ENCODE results near the gene MAL.
"Not testable (repeated sequence)": the region's sequence is repeated elsewhere in the genome, so short reads cannot be mapped to it uniquely, and the experiment has no call there.

MAL gene

DNA sequence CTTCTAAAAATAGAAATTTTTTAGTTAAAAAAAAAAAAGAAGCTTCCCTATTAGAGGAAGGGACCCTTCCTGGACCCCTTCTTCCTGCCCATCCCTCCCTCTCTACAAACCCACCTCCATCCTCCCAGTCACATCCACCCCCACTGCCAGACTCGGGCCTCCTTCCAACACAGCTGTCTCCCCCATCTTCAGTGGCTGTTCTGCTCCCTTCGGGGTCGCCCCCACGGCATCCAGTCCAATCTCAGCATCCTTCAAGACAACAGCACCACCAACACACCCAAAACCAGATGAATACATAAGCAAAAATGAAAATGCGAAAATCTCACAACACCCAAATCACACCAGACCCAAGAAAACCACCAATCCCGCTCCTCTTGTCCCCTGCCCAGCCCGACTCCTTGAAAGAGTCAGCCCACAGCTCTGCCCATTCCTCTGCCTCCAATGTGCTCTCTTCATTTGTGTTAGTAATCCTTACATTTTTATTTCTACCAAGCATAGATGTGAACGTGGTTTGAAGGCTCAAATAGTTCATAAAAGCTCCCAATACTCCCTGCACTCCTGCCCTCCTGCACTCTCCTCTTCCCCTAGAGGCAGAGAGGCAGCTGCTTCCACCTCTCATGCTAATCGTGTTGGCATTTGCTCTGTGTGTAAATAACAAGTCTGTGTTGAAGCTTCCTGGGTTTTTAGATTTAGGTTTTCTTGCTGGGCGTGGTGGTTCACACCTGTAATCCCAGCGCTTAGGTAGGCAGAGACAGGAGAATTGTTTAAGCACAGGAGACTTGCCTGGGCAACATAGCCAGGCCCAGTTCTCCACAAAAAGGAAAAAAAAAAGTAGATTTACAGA is 37.0 kb downstream of the MAL start:
- no peak for DNase-seq

DNA sequence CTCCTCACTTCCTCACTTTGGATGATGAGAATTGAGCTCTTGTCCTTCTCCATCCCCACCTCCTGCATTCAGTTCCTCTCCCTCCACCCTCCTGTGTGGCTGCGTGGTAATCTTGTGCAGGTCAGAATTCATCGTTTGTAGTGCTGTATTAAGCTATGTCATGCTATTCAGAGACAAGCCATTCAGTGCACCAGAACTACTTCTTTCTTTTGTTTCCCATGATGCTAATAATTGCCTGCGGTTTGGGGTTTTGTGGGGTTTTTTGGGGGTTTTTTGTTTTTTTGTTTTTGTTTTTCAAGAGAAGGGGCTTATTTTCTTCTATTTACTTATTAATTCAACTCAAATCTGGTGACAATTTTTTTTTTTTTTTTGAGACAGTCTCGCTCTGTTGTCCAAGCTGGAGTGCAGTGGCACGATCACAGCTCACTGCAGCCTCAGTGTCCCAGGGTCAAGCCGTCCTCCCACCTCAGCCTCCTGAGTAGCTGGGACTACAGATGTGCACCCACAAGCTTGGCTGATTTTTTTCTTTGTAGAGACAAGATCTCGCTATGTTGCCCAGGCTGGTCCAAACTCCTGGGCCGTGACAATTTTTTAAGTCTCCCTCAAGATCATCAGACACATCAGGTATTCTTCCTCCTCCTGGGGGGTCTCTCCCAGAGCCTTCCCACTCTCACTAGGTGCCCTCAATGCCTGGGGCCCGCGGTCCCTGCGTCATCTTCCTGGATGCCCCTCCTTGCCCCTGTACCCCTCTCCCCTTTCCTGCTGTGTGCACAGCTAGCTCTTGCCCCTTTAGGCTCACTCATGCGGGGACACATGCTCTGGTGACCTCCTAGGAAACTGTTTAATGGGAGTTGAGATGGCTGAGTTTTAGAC is 37.8 kb downstream of the MAL start:
- DNase-seq = no peak

DNA sequence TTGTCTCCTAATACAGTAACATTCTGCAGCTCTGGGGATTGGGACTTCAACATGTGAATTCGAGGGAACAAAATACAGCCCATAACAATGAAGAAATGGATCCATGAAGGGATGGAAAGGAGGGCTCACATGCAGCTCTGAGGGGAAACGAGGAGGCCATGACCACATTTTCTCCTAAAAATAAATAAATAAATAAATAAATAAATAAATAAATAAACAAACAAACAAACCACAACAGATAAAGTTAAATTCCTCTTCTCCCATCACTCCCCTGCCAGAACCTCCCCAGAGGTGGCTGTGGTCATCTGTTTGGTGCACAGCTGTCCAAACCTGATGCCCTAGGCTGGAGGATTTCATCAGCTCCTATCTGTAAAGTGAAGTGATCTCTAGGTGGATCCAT is 42.7 kb downstream of the MAL start:
- DNase-seq = no peak

DNA sequence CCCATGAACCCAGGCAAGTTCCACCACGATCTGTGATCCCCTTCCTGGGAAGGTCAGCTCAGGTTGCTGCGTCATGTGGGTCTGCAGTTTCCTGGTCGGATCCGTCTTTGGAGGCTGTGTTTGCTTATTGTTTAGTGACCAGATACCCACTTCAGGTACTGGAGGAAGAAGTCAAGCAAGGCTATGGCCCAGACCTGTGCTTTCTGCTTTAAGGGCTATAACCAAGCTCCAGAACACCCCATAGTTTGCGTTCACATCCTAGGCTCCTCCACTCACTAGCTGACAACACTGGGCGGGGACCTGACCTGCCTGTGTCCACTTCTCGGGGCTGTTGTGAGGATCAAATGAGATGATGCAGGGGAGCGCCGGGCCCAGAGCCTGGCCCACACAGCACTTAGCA is 44.0 kb downstream of the MAL start:
- no peak for DNase-seq

DNA sequence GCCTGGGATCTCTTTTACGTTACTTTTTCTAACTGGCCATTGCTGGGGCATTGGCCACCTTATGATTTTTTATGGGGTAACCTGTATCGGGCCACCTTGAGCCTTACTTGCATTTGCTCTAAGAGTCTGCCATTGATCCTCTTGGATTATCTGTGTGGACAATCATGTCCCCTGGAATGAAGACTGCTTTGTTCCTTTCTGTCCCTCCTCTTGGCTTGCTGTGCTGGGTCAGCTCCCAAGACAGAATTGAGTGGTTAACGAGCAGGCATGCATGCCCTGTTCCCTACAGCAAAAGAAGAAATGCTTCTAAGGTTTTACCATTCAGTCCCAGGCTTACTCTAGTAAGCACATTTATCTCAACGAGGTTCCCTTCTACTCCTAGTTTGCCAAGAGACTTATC is 46.3 kb downstream of the MAL start:
- DNase-seq = no peak

DNA sequence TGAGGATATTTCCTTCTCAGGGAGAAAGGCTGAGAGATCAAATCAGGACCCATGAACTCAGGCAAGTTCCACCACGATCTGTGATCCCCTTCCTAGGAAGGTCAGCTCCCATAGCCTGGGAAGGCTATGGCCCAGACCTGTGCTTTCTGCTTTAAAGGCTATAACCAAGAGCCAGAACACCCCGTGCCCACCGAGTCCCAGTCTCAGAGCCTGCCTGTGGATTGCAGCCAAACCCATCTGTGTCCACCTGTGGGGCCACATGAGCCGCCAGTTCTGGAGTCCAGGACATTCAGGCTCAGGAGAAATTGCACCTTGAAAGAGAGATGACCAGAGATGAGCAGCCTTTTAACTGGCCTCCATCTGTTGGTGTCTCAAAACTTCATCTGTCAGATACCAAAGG is 46.9 kb downstream of the MAL start:
- DNase-seq = no peak

DNA sequence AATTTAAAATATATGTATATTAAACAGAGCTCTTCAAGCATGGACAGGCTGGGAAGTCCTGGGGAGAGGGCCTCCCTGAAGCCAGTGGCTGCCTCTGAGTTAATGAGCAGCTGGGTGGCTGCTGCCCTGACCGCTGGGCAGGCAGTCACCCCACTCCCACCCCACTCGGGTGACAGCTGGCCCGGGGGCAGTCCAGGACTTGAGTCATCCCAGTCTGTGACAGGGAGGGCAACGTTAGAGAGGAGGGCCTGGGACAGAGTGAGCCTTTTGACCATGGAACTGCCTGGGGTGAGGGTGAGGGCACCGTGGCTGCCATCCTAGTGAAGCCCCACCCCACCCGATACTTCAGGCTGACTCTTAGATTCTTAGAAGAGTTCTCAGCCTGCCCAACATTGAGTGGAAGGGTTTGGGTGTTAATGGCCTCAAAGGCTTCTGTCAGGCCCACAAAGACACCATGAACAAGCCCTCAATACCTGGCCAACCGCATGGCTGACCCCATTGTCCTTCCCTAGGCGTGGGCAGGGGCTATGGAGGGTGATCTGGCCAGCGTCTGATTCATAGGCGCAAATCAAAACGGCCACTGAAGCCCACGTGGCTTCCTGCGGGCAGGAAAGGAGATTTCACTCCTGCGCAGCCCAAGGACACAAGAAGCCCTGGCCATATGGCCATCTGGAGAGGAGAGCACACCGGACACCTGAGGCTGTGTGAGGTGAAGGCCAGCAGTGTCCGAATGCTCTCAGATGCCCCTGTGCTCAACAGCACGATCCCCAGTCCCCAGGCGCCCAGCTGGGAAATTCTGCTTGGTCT is 48.6 kb downstream of the MAL start:
- DNase-seq = no peak

DNA sequence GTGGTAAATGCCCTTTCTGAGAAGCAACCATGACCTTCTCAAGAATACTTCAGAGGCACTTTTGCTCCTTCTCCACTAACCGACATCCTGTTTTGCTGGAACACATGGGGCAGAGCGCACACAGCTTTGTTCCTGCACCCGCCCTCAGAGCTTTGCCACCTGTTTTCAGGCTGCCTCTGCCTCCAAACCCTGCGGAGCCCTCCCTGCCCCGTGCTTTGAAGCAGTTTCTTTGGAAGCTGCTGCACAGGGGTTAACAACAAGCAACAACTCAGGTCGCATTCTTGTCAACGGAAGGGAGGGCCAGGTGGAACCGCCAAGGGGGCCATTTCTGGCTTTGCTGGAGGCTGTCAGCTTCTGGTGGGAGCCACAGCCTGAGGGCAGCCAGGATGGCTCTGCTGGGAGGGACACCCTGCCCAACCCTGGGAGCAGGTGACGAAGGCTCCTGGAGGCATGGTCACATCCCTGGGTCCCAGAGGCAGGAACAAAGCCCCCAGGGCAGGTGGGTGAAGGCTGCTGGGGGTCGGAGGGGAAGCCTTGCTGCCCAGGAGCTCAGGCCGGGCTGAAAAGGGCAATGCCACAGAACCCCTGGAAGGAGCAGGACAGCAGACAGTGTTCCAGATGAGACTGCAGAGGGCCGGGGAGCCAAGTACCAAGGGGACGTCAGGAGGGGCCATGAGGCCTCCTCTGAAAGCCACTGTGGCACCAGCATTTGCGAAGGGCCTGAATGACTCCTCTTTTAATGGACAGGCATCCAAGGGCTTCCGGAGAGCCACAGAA is 49.3 kb downstream of the MAL start:
- DNase-seq = no peak

DNA sequence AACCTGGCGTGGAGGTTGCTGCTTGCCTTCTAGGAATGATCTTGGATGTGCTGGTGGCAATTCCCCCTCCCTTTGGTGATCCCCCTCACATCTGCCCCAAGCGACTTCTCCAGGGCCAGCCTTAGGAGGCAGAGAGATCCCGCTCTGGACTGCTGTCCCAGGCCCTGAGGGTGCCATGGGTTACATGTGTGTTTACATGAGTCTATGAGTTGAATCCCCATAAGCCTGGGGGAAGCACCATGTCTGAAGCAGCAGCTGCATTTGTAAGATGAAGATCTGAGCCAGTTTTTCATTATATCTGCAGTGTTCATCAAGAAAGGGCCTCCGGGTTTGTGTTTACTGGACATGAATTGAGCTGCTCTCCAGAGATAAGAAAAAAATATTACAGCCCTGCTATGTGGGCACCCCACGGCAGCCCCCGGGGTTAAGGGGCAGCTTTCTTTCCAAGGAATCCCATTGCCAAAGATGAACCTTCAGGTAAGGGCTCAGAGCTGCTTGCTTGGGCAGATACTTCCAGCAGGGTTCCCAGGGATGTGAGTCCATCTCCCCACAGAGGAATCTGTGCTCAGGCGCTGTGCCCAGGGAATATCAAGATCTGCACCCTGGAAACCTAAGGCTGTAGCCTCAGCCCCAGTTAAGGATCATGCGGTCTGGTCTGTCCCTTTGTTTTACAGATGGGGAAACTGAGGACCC is 50.1 kb downstream of the MAL start:
- DNase-seq = no peak

DNA sequence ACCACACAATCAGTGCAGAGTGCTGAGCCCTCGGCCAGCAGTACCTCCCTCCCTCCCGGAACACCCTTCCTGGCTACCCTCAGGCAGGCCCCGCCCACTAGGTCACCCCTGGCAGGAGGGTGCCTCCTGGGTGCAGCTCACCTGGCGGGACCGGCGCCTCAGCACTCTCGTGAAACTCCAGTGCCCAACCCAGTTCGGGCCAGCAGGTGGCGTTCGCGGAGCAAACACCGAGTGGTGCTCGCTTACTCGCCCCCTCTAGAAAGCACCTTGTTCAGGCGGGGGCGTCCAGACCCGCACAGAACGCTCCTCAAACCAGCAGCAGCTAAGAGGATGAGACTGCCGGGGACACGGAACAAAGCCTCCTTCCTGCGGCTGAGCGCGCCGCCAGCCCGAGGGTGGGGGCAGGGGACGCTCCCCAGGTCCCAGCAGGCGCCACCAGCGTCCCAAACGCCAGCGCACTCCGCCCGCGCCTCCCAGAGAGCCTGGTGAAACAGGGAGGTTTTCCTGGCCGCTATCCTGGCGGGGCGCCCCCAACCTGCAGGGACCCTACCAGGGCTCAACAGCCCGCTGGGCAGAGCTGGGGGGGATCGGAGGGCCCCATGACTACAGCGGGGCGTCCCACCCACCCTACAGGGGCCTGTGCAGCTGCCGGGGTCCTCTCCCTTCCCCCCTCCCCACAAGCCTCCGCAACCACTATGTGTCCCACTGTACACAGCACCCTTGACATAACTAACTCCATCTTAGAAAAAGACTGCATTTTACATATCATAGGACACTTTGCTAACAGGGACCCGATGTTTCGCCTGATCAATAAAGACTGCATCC is 51.4 kb downstream of the MAL start:
- peak; percentile 84 for DNase-seq

DNA sequence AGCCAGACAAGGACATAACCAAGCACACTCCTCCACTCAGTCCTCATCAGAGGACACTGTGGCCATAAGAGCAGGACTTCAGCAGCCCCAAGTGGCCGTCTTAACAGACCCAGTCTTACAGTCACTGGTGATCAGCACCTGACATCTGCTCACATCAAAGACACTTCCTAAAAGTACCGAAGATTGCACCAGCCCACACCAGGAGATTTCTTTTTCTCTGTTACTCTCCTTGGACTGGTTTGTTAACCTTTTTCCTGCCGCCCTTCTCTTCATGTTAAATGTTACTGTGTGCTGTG is 52.0 kb downstream of the MAL start:
- no peak for DNase-seq

DNA sequence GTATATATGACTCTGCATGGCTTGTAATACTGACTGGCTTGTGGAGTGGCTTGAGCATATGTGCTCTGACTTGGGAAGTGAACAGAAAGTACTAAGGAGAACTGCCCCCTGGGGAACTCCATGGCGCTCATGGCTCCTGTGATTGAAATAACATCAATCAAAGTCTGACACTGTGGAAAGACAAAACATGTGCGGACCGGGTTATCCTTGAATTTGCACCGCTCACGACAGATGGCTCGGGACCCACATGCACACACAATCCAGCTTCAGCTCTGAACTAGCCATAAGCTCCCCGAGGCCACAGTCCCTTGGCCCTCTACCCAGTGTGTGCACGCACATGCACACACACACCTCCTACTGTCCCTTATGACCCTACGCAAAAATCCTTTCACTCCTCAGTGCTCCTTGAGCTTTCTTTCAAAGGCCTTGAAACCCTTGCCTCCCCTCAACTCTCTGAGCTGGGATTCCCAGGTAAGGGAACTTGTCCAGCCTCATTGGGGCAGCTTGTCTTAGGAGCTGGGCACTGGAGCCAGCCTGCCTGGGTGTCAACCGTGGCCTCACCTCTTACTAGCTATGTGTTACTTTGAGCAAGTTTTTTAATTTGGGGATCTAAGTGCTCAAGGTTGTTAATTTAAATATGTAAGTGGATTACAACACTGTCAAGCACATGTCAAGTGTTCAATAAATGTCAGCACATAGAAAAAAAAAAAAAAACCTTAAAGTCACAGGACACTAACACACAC is 52.5 kb downstream of the MAL start:
- no peak for DNase-seq

DNA sequence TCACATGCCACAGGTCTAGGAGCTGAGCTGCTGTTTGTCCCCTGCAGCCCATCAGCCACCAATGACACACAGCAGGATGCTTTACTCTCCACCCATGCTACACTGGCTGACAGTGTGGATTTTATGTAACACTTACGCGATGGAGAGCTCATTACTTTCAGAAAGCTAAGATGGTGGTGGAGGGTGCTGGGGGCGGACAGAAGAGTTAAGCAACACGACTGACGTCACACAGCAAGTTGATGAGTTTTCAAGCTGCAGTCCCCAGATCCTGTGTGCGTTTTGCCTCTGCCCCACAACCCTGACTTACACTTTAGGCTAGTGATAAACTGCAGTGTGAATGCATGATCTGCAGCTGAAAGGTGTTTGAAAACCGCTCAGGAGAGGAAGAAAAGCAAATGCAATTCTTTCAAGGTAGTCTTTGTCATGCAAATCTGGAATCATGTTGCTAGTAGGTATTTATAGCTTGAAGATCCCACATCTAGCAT is 53.7 kb downstream of the MAL start:
- no peak for DNase-seq

DNA sequence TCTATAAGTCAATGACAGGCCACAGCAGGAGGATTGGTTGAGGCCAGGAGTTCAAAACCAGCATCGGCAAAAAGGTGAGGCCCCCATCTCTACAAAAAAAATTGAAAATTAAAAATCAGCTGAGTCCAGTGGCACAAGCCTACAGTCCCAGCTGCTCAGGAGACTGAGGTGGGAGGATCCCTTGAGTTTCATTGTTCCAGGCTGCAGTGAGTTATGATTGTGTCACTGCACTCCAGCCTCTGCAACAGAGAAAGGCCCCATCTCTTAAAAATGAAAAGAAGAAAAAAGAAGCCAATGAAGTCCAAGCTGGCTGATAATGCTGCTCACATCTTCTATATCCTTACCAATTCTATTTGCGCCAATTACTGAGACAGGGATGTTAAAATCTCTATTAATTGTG is 57.0 kb downstream of the MAL start:
- DNase-seq = no peak

DNA sequence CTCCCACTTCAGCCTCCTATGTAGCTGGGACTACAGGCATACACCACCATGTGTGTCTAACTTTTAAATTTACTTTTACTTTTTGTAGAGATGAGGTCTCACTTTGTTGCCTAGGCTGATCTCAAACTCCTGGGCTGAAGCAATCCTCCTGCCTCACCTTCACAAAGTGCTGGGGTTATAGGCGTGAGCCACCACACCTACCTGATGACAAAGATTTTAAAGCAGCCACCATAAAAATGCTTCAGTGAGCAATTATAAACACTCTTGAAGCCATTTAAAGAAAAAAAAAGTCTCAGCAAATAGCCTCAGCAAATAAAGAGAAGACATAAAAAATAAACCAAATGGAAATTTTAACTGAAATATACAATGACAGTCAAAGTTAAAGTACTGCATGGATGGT is 60.5 kb downstream of the MAL start:
- DNase-seq = no peak

DNA sequence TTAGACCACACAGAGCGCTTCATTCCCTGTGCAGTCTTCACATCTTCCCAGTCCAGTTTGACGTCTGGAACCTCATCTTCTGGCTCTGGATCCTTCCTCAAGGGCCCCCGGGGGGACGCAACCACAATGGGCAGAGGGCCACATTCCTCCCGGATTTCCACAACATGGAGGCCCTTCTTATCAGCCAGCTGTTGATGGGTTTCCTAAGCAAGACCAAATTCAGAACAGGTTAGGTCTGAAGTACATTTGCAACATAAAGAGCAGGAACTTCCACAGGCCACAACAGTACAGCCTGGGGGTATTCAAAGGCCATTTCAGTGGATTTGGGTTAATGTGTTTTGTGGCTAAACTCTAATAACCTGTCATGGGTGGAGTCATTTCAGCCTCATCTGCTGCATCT is 61.9 kb downstream of the MAL start:
- no peak for DNase-seq

DNA sequence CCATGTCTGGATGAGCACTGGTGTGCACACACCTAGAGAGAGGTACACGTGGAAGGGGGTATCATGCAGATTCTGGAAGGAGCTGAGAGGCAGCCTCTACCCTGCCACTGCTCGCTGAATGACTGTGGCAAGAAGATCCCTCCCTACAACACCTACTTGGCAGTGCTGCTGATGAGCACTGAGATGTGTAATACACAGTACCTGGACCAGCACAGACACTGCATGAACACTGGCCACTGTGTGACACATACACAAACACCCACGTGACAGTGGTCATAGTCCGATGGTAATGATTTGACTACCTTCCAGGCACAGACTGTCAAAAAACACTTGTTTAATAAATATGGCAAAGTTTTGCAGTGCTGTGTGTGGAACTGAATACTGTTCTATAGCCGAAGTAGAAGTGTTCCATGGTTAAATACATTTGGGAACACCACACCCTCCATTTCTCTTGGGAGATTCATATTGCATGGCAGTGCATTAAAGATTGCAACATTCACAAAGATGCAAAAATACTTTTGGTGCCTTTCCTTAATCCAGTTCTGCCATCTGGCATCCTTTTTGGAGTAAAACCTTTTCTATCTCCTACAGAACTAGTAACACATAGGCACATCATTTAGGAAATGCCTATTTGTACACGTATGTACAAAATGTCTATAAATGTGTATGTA is 66.5 kb downstream of the MAL start:
- DNase-seq = no peak

DNA sequence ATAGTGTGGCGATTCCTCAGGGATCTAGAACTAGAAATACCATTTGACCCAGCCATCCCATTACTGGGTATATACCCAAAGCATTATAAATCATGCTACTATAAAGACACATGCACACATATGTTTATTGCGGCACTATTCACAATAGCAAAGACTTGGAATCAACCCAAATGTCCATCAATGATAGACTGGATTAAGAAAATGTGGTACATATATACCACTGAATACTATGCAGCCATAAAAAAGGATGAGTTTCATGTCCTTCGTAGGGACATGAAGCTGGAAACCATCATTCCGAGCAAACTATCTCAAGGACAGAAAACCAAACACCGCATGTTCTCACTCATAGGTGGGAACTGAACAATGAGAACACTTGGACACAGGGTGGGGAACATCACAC is 72.8 kb downstream of the MAL start:
- DNase-seq = not testable (repeated sequence)

DNA sequence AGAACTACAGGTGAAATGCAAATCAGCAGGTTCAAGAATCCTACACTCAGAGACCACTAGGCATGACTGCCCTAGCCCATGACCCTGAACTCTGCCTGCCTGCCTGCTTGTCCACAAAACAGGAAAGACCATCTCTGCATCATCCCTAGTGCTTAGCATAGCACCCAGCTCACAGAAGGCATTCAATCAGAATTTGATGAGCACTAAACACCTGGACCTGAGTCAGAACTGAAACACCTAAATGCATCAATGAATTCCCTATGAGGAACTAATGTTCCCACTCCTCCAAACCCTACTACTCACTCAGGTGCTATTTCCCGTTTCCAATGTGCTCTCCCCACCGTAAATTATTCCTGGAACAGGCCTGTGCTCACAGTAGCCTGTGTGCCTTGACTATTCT is 74.4 kb downstream of the MAL start:
- DNase-seq = no peak

Measured in right kidney (tissue), 1 donor.